ENCODE measurements around the gene DIAPH2. TPM values are rescaled to one million over a fixed set of nuclear protein-coding genes. Genes with fewer than 3 reads are reported as not detected.

The DIAPH2 gene
- total RNA-seq, 2 donors from 2014 or later = 42.4 to 66.0 TPM

- peaks cover 0 to 14% of the 10 kb centered on the region in 2 donors for H3K4me1 ChIP-seq (ENCODE audit: control insufficient read depth in 1 of 2, low read depth in 2 of 2)
- DNase-seq (ENCODE audit: low spot score) (no peak), ATAC-seq (ENCODE audit: insufficient number of reproducible peaks, low FRiP score, low read depth) (no peak)
- H3K27me3 ChIP-seq (replicated peaks; ENCODE audit: insufficient read depth) = no peaks in the 10 kb centered on the region
- no peaks in the 10 kb centered on the region for H3K36me3 ChIP-seq
- H3K27ac ChIP-seq = no peak overlapping the region
- H3K4me3 ChIP-seq = no peak overlapping the region
- no peaks in the 10 kb centered on the region for H3K9me3 ChIP-seq
- no peak for TF ChIP-seq CTCF (IDR thresholded peaks at IDR 0.05)
Measured at GRCh38 chrX:96861661-96862060, 177.0 kb downstream of the DIAPH2 start.

GRCh38 chrX:96883608-96884007 is 199.0 kb downstream of the DIAPH2 start, which contains the start of gene RPA4:
TSS of gene RPA4 (plus strand) at chrX:96883908. CDS start at chrX:96884311, 403 bp downstream.
- DNase-seq (ENCODE audit: low spot score) (no peak), ATAC-seq (ENCODE audit: insufficient number of reproducible peaks, low FRiP score, low read depth) (no peak)
- Histone ChIP-seq H3K4me1 (ENCODE audit: control insufficient read depth in 1 of 2, low read depth in 2 of 2) (no peaks in the 10 kb centered on the region), H3K4me3 (no peak within 1 kb of the TSS), H3K9me3 (no peaks in the 10 kb centered on the region), H3K27ac (no peak within 1 kb of the TSS), H3K36me3 (no peaks in the 10 kb centered on the region), H3K27me3 (replicated peaks; ENCODE audit: insufficient read depth) (no peaks in the 10 kb centered on the region)
- TF ChIP-seq CTCF (IDR thresholded peaks at IDR 0.05) = no peak

- ATAC-seq (ENCODE audit: insufficient number of reproducible peaks, low FRiP score, low read depth) (no peak), DNase-seq (ENCODE audit: low spot score) (no peak)
- H3K9me3 ChIP-seq = no peaks in the 10 kb centered on the region
- no peak overlapping the region for H3K27ac ChIP-seq
- H3K27me3 ChIP-seq (replicated peaks; ENCODE audit: insufficient read depth) = no peaks in the 10 kb centered on the region
- no peaks in the 10 kb centered on the region for H3K36me3 ChIP-seq
- H3K4me1 ChIP-seq (ENCODE audit: control insufficient read depth in 1 of 2, low read depth in 2 of 2) = no peaks in the 10 kb centered on the region
- no peak overlapping the region for H3K4me3 ChIP-seq
- no peak for TF ChIP-seq CTCF (IDR thresholded peaks at IDR 0.05)
Measured at GRCh38 chrX:96884027-96884426, 199.4 kb downstream of the DIAPH2 start.

GRCh38 chrX:96889726-96890125 is 205.1 kb downstream of the DIAPH2 start:
- Histone ChIP-seq H3K36me3 (no peaks in the 10 kb centered on the region), H3K9me3 (no peaks in the 10 kb centered on the region), H3K27me3 (replicated peaks; ENCODE audit: insufficient read depth) (no peaks in the 10 kb centered on the region), H3K4me3 (no peak overlapping the region), H3K27ac (no peak overlapping the region), H3K4me1 (ENCODE audit: control insufficient read depth in 1 of 2, low read depth in 2 of 2) (no peaks in the 10 kb centered on the region)
- TF ChIP-seq CTCF (IDR thresholded peaks at IDR 0.05) = no peak
- DNase-seq (ENCODE audit: low spot score) = no peak
- ATAC-seq (ENCODE audit: insufficient number of reproducible peaks, low FRiP score, low read depth) = no peak

GRCh38 chrX:96906741-96907140 is 222.1 kb downstream of the DIAPH2 start:
- Histone ChIP-seq H3K9me3 (no peaks in the 10 kb centered on the region), H3K36me3 (no peaks in the 10 kb centered on the region), H3K27me3 (replicated peaks; ENCODE audit: insufficient read depth) (no peaks in the 10 kb centered on the region), H3K27ac (peak overlapping the region; percentile 17 to 67), H3K4me1 (ENCODE audit: control insufficient read depth in 1 of 2, low read depth in 2 of 2) (peaks cover 7 to 30% of the 10 kb centered on the region in 2 donors), H3K4me3 (no peak overlapping the region)
- DNase-seq (ENCODE audit: low spot score) (no peak), ATAC-seq (ENCODE audit: insufficient number of reproducible peaks, low FRiP score, low read depth) (no peak)
- TF ChIP-seq CTCF (IDR thresholded peaks at IDR 0.05) = no peak
